ENCODE measurements around the gene SLC25A11.

Gene SLC25A11

DNA sequence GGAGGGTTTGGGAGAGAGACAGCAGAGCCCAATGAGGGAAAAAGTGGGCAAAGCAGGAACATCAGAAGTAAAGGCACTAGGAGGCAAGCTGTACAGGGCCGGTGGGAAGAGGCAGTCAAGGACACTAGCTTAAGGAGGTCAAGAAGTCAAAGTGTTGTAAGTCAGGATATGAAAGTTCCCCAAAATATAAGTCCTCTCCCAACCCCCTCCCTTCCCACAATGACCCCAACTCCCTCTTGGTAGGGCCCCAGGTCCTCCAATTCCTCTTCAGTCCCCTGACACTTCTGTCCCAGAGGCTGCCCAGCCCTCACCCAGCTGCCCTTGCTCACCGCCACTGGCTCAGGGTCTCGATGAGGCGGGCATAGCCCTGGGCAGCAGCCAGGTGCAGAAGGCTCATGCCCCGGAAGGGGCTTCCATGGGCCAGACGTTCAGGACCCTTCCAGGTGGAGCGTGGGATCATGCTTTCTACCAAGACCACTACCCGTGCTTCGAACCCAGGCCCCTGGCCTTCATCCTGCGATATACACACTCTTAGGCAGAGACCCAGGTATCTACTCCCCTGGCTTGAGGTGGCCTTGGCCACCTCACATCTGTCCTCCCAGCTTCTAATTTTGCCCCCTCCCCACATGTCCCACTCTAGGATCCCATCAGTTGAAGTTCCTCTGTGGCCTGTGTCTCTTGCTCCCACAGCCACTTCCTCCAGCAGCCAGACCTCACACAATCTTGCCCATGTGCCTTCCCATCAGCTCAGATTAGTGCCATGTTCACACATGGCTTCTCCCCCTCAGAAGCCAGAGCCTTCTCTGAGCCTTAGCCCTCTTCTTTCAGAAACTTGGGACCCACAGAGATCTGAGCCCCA is 33.6 kb upstream of the SLC25A11 start:
- Histone ChIP-seq H3K9me3 (ENCODE audit: control insufficient read depth in 2 of 2, low read length in 2 of 2) (no peaks in the 10 kb centered on the region), H3K27ac (ENCODE audit: low read depth in 2 of 2, low read length in 2 of 2) (no peak overlapping the region), H3K4me3 (ENCODE audit: low read length in 2 of 2) (no peak overlapping the region), H3K36me3 (ENCODE audit: control insufficient read depth in 2 of 2, insufficient read depth in 2 of 2, low read length in 2 of 2) (peaks cover 53 to 69% of the 10 kb centered on the region in 2 donors), H3K27me3 (ENCODE audit: control insufficient read depth in 2 of 2, insufficient read depth in 2 of 2, low read length in 2 of 2) (no peaks in the 10 kb centered on the region), H3K9ac (ENCODE audit: low read depth in 1 of 2, low read length in 2 of 2) (no peak overlapping the region), H3K4me1 (ENCODE audit: control insufficient read depth in 2 of 2, insufficient read depth in 2 of 2, low read length in 2 of 2) (peaks cover 5 to 8% of the 10 kb centered on the region in 2 donors)

DNA sequence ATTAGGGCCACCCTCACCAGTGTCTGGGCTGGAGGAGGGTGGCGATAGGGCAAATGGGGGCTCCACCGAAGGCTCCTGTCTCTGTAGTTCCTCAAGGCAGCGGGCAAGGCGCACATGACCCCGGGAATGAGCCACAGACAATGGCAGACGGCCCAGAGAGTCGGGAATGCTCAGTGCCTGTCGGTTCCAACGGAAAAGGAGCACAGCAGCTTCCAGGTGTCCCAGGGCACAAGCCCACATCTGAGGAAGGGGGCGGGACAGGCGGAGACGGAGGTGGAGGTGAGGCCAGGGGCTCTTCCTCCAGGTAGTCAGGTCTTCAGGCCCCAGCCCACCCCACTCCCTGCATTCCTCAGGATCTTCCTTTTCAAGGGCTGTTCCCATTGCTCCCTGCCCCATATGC is 32.9 kb upstream of the SLC25A11 start:
- Histone ChIP-seq H3K4me1 (ENCODE audit: control insufficient read depth in 2 of 2, insufficient read depth in 2 of 2, low read length in 2 of 2) (peaks cover 10 to 11% of the 10 kb centered on the region in 2 donors), H3K27ac (ENCODE audit: low read depth in 2 of 2, low read length in 2 of 2) (no peak overlapping the region), H3K36me3 (ENCODE audit: control insufficient read depth in 2 of 2, insufficient read depth in 2 of 2, low read length in 2 of 2) (peaks cover 46 to 62% of the 10 kb centered on the region in 2 donors), H3K9me3 (ENCODE audit: control insufficient read depth in 2 of 2, low read length in 2 of 2) (no peaks in the 10 kb centered on the region), H3K4me3 (ENCODE audit: low read length in 2 of 2) (no peak overlapping the region), H3K27me3 (ENCODE audit: control insufficient read depth in 2 of 2, insufficient read depth in 2 of 2, low read length in 2 of 2) (no peaks in the 10 kb centered on the region), H3K9ac (ENCODE audit: low read depth in 1 of 2, low read length in 2 of 2) (no peak overlapping the region)

DNA sequence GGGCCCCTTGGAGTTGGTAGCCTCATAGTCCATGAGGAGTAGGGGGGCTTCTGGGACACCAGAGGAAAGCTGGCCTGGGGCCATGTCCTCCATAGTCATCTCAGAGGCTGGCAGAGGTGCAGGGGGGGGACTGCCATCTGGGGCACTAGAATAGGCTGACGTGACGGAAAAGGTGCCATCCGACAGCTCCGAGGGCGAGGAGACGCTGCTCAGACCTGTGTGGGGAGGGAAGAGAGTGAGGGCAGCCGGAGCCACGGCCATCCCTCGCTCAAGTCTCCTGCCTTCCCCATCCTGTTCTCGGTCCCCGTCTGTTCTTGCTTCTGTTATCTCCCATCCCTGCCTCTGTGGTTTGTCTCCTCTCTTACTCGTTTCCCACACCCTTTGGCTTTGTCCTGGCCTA is 32.5 kb upstream of the SLC25A11 start:
- Histone ChIP-seq H3K36me3 (ENCODE audit: control insufficient read depth in 2 of 2, insufficient read depth in 2 of 2, low read length in 2 of 2) (peaks cover 42 to 58% of the 10 kb centered on the region in 2 donors), H3K9me3 (ENCODE audit: control insufficient read depth in 2 of 2, low read length in 2 of 2) (no peaks in the 10 kb centered on the region), H3K9ac (ENCODE audit: low read depth in 1 of 2, low read length in 2 of 2) (no peak overlapping the region), H3K27me3 (ENCODE audit: control insufficient read depth in 2 of 2, insufficient read depth in 2 of 2, low read length in 2 of 2) (no peaks in the 10 kb centered on the region), H3K27ac (ENCODE audit: low read depth in 2 of 2, low read length in 2 of 2) (no peak overlapping the region), H3K4me1 (ENCODE audit: control insufficient read depth in 2 of 2, insufficient read depth in 2 of 2, low read length in 2 of 2) (peaks cover 10 to 11% of the 10 kb centered on the region in 2 donors), H3K4me3 (ENCODE audit: low read length in 2 of 2) (no peak overlapping the region)

DNA sequence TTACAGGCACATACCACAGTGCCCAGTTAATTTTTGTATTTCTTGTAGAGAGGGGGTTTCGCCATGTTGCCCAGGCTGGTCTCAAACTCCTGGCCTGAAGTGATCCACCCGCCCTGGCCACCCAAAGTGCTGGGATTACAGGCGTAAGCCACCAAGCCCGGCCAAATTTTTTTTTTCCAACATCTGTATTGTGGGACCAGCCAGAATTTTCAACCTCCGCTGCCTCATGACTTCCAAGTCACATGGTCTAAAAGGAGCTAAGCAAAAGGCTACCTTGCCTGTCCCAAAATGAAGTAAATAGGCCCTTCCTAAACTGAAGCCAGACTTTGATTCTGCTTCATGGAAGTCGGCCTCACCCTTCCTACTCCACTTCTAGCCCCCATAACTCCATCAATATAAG is 32.0 kb upstream of the SLC25A11 start:
- peaks cover 37 to 53% of the 10 kb centered on the region in 2 donors for H3K36me3 ChIP-seq (ENCODE audit: control insufficient read depth in 2 of 2, insufficient read depth in 2 of 2, low read length in 2 of 2)

GRCh38 chr17:4970273-4970672 is 30.4 kb upstream of the SLC25A11 start:
- H3K9ac ChIP-seq (ENCODE audit: low read depth in 1 of 2, low read length in 2 of 2) = no peak overlapping the region
- peaks cover 37 to 43% of the 10 kb centered on the region in 2 donors for H3K36me3 ChIP-seq (ENCODE audit: control insufficient read depth in 2 of 2, insufficient read depth in 2 of 2, low read length in 2 of 2)
- no peak overlapping the region for H3K4me3 ChIP-seq (ENCODE audit: low read length in 2 of 2)
- peak overlapping the region in 1 of 2 donors; percentile 25 for H3K27ac ChIP-seq (ENCODE audit: low read depth in 2 of 2, low read length in 2 of 2)
- H3K9me3 ChIP-seq (ENCODE audit: control insufficient read depth in 2 of 2, low read length in 2 of 2) = no peaks in the 10 kb centered on the region
- peaks cover 17 to 19% of the 10 kb centered on the region in 2 donors for H3K4me1 ChIP-seq (ENCODE audit: control insufficient read depth in 2 of 2, insufficient read depth in 2 of 2, low read length in 2 of 2)
- H3K27me3 ChIP-seq (ENCODE audit: control insufficient read depth in 2 of 2, insufficient read depth in 2 of 2, low read length in 2 of 2) = no peaks in the 10 kb centered on the region

More for the DNA sequence above, 32.0 kb upstream of the SLC25A11 start:
- peaks cover 10 to 11% of the 10 kb centered on the region in 2 donors for H3K4me1 ChIP-seq (ENCODE audit: control insufficient read depth in 2 of 2, insufficient read depth in 2 of 2, low read length in 2 of 2)
- no peaks in the 10 kb centered on the region for H3K27me3 ChIP-seq (ENCODE audit: control insufficient read depth in 2 of 2, insufficient read depth in 2 of 2, low read length in 2 of 2)
- no peak overlapping the region for H3K4me3 ChIP-seq (ENCODE audit: low read length in 2 of 2)
- no peak overlapping the region for H3K9ac ChIP-seq (ENCODE audit: low read depth in 1 of 2, low read length in 2 of 2)
- H3K27ac ChIP-seq (ENCODE audit: low read depth in 2 of 2, low read length in 2 of 2) = no peak overlapping the region
- H3K9me3 ChIP-seq (ENCODE audit: control insufficient read depth in 2 of 2, low read length in 2 of 2) = no peaks in the 10 kb centered on the region

DNA sequence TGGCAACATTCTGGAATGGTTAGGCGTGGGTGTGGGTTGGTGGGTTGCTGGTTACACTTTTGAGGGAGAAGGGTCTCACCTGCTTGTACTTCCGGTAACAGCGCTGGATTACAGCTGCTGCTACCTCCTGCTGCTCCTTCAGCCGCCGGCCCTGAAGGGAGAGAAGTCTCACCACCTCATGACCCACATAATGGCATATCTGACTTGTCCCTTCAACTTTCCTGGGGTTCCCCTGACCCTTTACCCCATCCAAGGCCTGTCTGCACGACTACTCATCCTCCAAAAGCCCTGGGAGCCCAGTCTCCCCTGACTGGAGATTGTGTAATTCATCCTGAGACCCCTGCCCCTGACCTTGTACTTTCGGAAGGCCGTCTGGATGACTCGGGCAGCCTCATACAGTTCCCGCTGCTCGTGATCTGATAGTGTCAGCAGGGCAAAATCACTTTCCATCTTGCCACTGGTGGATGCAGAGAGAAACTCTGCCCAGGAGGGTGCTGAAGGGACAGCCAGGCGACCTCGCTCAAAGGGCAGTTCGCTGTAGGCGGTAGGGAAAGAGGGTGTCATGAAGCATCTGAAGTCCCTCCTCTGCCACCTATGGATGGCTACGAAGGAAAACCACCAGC is 29.8 kb upstream of the SLC25A11 start:
- no peaks in the 10 kb centered on the region for H3K27me3 ChIP-seq (ENCODE audit: control insufficient read depth in 2 of 2, insufficient read depth in 2 of 2, low read length in 2 of 2)
- H3K4me3 ChIP-seq (ENCODE audit: low read length in 2 of 2) = peak overlapping the region; percentile 1 to 12
- H3K36me3 ChIP-seq (ENCODE audit: control insufficient read depth in 2 of 2, insufficient read depth in 2 of 2, low read length in 2 of 2) = peaks cover 33 to 40% of the 10 kb centered on the region in 2 donors
- no peaks in the 10 kb centered on the region for H3K9me3 ChIP-seq (ENCODE audit: control insufficient read depth in 2 of 2, low read length in 2 of 2)
- H3K4me1 ChIP-seq (ENCODE audit: control insufficient read depth in 2 of 2, insufficient read depth in 2 of 2, low read length in 2 of 2) = peaks cover 17 to 19% of the 10 kb centered on the region in 2 donors
- peak overlapping the region in 1 of 2 donors; percentile 11 for H3K9ac ChIP-seq (ENCODE audit: low read depth in 1 of 2, low read length in 2 of 2)
- peak overlapping the region; percentile 1 to 25 for H3K27ac ChIP-seq (ENCODE audit: low read depth in 2 of 2, low read length in 2 of 2)

- H3K9ac ChIP-seq (ENCODE audit: low read depth in 1 of 2, low read length in 2 of 2) = peak overlapping the region in 1 of 2 donors; percentile 85
- peak overlapping the region; percentile 90 to 96 for H3K4me3 ChIP-seq (ENCODE audit: low read length in 2 of 2)
- H3K27ac ChIP-seq (ENCODE audit: low read depth in 2 of 2, low read length in 2 of 2) = peak overlapping the region; percentile 58 to 97
Measured at GRCh38 chr17:4969047-4969550, 29.3 kb upstream of the SLC25A11 start.

DNA sequence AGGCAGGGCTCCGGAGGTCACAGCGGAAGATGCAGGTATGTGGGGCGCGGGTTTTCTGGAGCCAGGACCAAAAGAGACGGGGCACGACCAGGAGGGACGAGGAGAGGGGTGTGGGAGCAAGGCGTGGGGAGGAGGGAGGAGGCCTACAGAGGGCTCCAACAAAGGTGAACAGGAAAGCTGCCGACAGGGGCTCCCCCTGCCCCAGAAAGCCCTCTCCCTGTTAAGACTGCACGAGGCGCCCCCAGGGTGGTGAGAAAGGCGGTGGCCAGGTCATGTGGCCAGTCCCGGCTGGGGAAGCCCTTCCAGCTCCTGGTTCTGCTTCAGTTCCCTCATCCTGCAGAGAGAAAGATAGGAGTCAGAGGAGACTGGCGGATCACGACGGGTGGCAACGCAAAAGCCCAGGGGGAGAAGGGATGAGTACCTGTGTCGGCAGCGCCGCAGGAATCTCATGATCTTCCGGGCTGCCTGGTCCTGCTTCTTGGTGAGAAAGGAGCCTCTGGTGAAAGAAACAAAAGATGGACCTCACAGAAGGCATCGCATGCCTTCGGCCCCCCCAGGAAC is 28.7 kb upstream of the SLC25A11 start:
- no peaks in the 10 kb centered on the region for H3K9me3 ChIP-seq (ENCODE audit: control insufficient read depth in 2 of 2, low read length in 2 of 2)
- H3K4me3 ChIP-seq (ENCODE audit: low read length in 2 of 2) = peak overlapping the region; percentile 90 to 96
- H3K4me1 ChIP-seq (ENCODE audit: control insufficient read depth in 2 of 2, insufficient read depth in 2 of 2, low read length in 2 of 2) = peaks cover 17 to 19% of the 10 kb centered on the region in 2 donors
- peak overlapping the region; percentile 96 to 97 for H3K27ac ChIP-seq (ENCODE audit: low read depth in 2 of 2, low read length in 2 of 2)
- peak overlapping the region; percentile 77 to 85 for H3K9ac ChIP-seq (ENCODE audit: low read depth in 1 of 2, low read length in 2 of 2)
- H3K36me3 ChIP-seq (ENCODE audit: control insufficient read depth in 2 of 2, insufficient read depth in 2 of 2, low read length in 2 of 2) = peaks cover 26 to 29% of the 10 kb centered on the region in 2 donors
- H3K27me3 ChIP-seq (ENCODE audit: control insufficient read depth in 2 of 2, insufficient read depth in 2 of 2, low read length in 2 of 2) = no peaks in the 10 kb centered on the region

More at GRCh38 chr17:4969047-4969550, 29.3 kb upstream of the SLC25A11 start:
- peaks cover 31 to 35% of the 10 kb centered on the region in 2 donors for H3K36me3 ChIP-seq (ENCODE audit: control insufficient read depth in 2 of 2, insufficient read depth in 2 of 2, low read length in 2 of 2)
- no peaks in the 10 kb centered on the region for H3K9me3 ChIP-seq (ENCODE audit: control insufficient read depth in 2 of 2, low read length in 2 of 2)
- no peaks in the 10 kb centered on the region for H3K27me3 ChIP-seq (ENCODE audit: control insufficient read depth in 2 of 2, insufficient read depth in 2 of 2, low read length in 2 of 2)
- peaks cover 17 to 19% of the 10 kb centered on the region in 2 donors for H3K4me1 ChIP-seq (ENCODE audit: control insufficient read depth in 2 of 2, insufficient read depth in 2 of 2, low read length in 2 of 2)

DNA sequence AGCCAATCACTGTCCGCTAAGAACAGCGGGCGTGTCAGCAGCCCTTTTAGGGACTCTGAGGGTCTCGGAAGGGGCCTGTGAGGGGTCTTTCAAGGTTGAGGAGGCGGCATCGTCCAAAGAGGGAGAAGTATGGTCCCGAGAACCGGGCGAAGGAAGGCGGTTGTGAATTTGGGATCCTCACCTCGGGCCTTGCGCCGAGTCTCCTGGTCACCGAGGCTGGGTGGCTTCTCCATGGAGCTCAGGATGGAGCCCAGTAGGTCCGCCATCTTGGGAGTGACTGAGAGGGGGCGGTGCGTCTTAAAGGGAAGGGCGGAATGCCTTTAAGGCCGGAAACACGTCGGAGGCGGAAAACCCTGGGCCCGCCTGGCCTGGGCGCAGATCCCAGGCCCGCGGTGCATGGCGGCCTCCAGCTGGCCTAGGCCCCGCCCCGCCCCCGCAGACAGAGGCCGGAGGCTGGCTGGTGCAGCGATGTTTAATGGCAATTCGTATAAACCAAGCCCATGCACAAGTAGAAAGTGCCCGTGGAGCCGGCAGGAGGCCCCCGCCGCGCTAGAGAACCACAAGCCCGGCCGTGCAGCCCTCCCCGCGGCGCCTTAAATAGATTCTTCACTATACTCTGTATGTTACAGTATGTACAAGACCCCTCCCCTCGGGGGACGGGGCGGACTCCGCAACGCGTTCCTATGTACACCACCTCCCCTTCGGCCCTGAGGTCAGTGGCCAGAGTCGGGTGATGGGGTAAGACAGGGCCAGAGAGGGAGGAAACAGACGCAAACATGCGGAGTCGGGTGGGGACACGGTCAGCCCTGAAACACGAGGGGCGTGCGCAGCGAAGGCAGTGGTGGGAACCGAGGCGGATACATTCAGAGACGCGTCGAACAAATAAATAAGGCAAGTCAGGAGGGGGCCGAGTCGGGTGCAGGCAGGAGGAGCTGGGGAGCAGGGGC is 28.0 kb upstream of the SLC25A11 start, which contains the start of gene SPAG7:
TSS of gene SPAG7 (minus strand) at position 279 of the 947 bp plus-strand sequence. CDS start at position 266, 13 bp downstream.
- peaks cover 17 to 19% of the 10 kb centered on the region in 2 donors for H3K4me1 ChIP-seq (ENCODE audit: control insufficient read depth in 2 of 2, insufficient read depth in 2 of 2, low read length in 2 of 2)
- H3K9ac ChIP-seq (ENCODE audit: low read depth in 1 of 2, low read length in 2 of 2) = peak within 1 kb of the TSS; percentile 85 to 96
- no peaks in the 10 kb centered on the region for H3K9me3 ChIP-seq (ENCODE audit: control insufficient read depth in 2 of 2, low read length in 2 of 2)
- H3K27ac ChIP-seq (ENCODE audit: low read depth in 2 of 2, low read length in 2 of 2) = peak within 1 kb of the TSS; percentile 96 to 97
- H3K4me3 ChIP-seq (ENCODE audit: low read length in 2 of 2) = peak within 1 kb of the TSS; percentile 90 to 96
- H3K27me3 ChIP-seq (ENCODE audit: control insufficient read depth in 2 of 2, insufficient read depth in 2 of 2, low read length in 2 of 2) = no peaks in the 10 kb centered on the region
- H3K36me3 ChIP-seq (ENCODE audit: control insufficient read depth in 2 of 2, insufficient read depth in 2 of 2, low read length in 2 of 2) = peaks cover 18 to 27% of the 10 kb centered on the region in 2 donors
